ENCODE measurements around the gene ZNF789. TPM values are rescaled to one million over a fixed set of nuclear protein-coding genes. Genes with fewer than 3 reads are reported as not detected.

The ZNF789 gene
- total and polyA plus RNA-seq, 2 donors (not counting 3 experiments of a cell fraction or from before 2014, with no cell fraction given), result 11.6 to 21.6 TPM

- no TSS peak for BruUV-seq (replicated peaks)
- CTCF ChIA-PET, result no interaction called here
Observed at GRCh38 chr7:99452541-99452940, 20.1 kb upstream of the ZNF789 start.

More at GRCh38 chr7:99452541-99452940, 20.1 kb upstream of the ZNF789 start:
- Histone ChIP-seq H3K4me1 (ENCODE audit: control insufficient read depth, extremely low read depth, insufficient read depth, low read length) (no peaks in the 10 kb centered on the region), H3K9me3 (replicated peaks; ENCODE audit: control insufficient read depth, insufficient read depth, low read length) (no peaks in the 10 kb centered on the region), H3K4me3 (replicated peaks in 1 of 3; ENCODE audit: insufficient read depth in 1 of 3, low read depth in 1 of 3, low read length in 3 of 3) (no peak overlapping the region), H3K9ac (replicated peaks; ENCODE audit: extremely low read depth, insufficient read depth, low read length) (no peak overlapping the region), H3K9me1 (replicated peaks; ENCODE audit: control insufficient read depth, extremely low read depth, insufficient read depth, low read length) (no peaks in the 10 kb centered on the region), H2AFZ (ENCODE audit: low read depth, low read length) (no peak overlapping the region), H3K79me2 (ENCODE audit: control insufficient read depth, insufficient read depth, low read length) (no peaks in the 10 kb centered on the region), H3K27me3 (ENCODE audit: control insufficient read depth in 2 of 2, insufficient read depth in 2 of 2, low read length in 2 of 2) (no peaks in the 10 kb centered on the region), H3K36me3 (ENCODE audit: control insufficient read depth in 2 of 2, extremely low read depth in 1 of 2, insufficient read depth in 2 of 2, low read length in 2 of 2) (peaks cover 9 to 69% of the 10 kb centered on the region in 2 experiments), H3K4me2 (ENCODE audit: insufficient read depth, low read length) (no peak overlapping the region), H4K20me1 (replicated peaks; ENCODE audit: control insufficient read depth, extremely low read depth, insufficient read depth, low read length) (no peaks in the 10 kb centered on the region), H3K27ac (ENCODE audit: insufficient read depth, low read depth, low read length) (no peak overlapping the region)
- POLR2A ChIA-PET, result no interaction called here
- dilution Hi-C loops (cut with MboI; ENCODE audit: extremely low pct_ligation_motif_present, low sequenced_read_pairs) (no loop called here), intact Hi-C loops (cut with micrococcal nuclease) (no loop called here)
- DNase-seq (ENCODE audit: low read depth, low spot score) (no peak), FAIRE-seq (no peak)
- TF ChIP-seq FOS (IDR thresholded peaks at IDR 0.05; ENCODE audit: borderline replicate concordance, insufficient read depth, low read length), result no peak
- TF ChIP-seq MAX (IDR thresholded peaks at IDR 0.05; ENCODE audit: insufficient read depth, insufficient read length), result no peak
- TF ChIP-seq GATA2 (IDR thresholded peaks at IDR 0.05; ENCODE audit: insufficient read depth, insufficient read length, low read depth, low read length), result no peak
- TF ChIP-seq EZH2 (IDR thresholded peaks at IDR 0.05; ENCODE audit: borderline replicate concordance, low read depth, low read length, severe bottlenecking), result no peak
- no peak for TF ChIP-seq POLR2A (IDR thresholded peaks at IDR 0.05; ENCODE audit: low read depth, low read length)
- TF ChIP-seq, protein P1, sequence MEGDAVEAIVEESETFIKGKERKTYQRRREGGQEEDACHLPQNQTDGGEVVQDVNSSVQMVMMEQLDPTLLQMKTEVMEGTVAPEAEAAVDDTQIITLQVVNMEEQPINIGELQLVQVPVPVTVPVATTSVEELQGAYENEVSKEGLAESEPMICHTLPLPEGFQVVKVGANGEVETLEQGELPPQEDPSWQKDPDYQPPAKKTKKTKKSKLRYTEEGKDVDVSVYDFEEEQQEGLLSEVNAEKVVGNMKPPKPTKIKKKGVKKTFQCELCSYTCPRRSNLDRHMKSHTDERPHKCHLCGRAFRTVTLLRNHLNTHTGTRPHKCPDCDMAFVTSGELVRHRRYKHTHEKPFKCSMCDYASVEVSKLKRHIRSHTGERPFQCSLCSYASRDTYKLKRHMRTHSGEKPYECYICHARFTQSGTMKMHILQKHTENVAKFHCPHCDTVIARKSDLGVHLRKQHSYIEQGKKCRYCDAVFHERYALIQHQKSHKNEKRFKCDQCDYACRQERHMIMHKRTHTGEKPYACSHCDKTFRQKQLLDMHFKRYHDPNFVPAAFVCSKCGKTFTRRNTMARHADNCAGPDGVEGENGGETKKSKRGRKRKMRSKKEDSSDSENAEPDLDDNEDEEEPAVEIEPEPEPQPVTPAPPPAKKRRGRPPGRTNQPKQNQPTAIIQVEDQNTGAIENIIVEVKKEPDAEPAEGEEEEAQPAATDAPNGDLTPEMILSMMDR (IDR thresholded peaks at IDR 0.05; ENCODE audit: extremely low read depth in 1 of 2, insufficient read depth in 1 of 2, low read depth in 1 of 2, low read length in 2 of 2), result no peak
- no peak for TF ChIP-seq POLR2AphosphoS5 (IDR thresholded peaks at IDR 0.05; ENCODE audit: insufficient read depth, low read depth, low read length)
- no peak for TF ChIP-seq MYC (IDR thresholded peaks at IDR 0.05; ENCODE audit: low read depth, low read length)
- TF ChIP-seq JUN (IDR thresholded peaks at IDR 0.05; ENCODE audit: borderline replicate concordance, insufficient read depth, insufficient read length, low read depth), result no peak
